H1 (cell line): Measurements from ENCODE around the gene LTO1. TPM values are rescaled to one million over a fixed set of nuclear protein-coding genes. Genes with fewer than 3 reads are reported as not detected.

ENCODE experiments used
- CTCF ChIA-PET: fragments of 300-600 bp; sonication (Branson Sonifier 250); formaldehyde crosslinking; loops from one replicate; lab custom pipeline; 2021; ENCODE audit not compliant: partially characterized antibody; lab: Charles Lee
- POLR2A ChIA-PET: fragments of 300-600 bp; sonication (Branson Sonifier 250); formaldehyde crosslinking; loops from one replicate; lab custom pipeline; 2021; ENCODE audit warnings: inconsistent platforms; ENCODE audit not compliant: partially characterized antibody; lab: Charles Lee
- DNase-seq, 2 experiments: peaks; one replicate each; pipeline versions ENCODE4 v3.0.0 to v3.0.0-alpha.2; 2010 to 2022; ENCODE audit warnings: low spot score in 2 of 2, low read depth in 1 of 2, mixed read lengths in 1 of 2
- FAIRE-seq: peaks from 2 replicates; lab custom pipeline; 2011; peaks lifted over from hg19 to GRCh38; lab: Jason Lieb, UNC
- H2AFZ ChIP-seq: 2 replicates; pipeline ENCODE4 v1.8.1; 2012; ENCODE audit warnings: low read length, inconsistent platforms
- H2AK5ac ChIP-seq: 2 replicates; pipeline ENCODE4 v1.6.1; 2013; ENCODE audit warnings: low read depth, low read length
- H2BK120ac ChIP-seq: replicated peaks from 2 replicates; pipeline ENCODE3; 2013; ENCODE audit warnings: low read depth, low read length, inconsistent platforms
- H2BK12ac ChIP-seq: 2 replicates; pipeline ENCODE4 v1.6.1; 2013; ENCODE audit warnings: low read depth, low read length
- H2BK15ac ChIP-seq: 2 replicates; pipeline ENCODE4 v1.6.1; 2013; ENCODE audit warnings: low read length
- H2BK20ac ChIP-seq: 2 replicates; pipeline ENCODE4 v1.6.1; 2013; ENCODE audit warnings: low read length
- H2BK5ac ChIP-seq: 2 replicates; pipeline ENCODE4 v1.6.1; 2013; ENCODE audit warnings: low read depth, low read length
- H3K14ac ChIP-seq: 2 replicates; pipeline ENCODE4 v1.6.1; 2013; ENCODE audit warnings: inconsistent platforms; ENCODE audit not compliant: insufficient read length
- H3K18ac ChIP-seq: 2 replicates; pipeline ENCODE4 v1.6.1; 2013; ENCODE audit warnings: low read length; ENCODE audit errors: extremely low read depth
- H3K23ac ChIP-seq: 2 replicates; pipeline ENCODE4 v1.6.1; 2013; ENCODE audit warnings: inconsistent platforms; ENCODE audit not compliant: insufficient read length
- H3K23me2 ChIP-seq: 2 replicates; pipeline ENCODE4 v1.6.1; 2013; ENCODE audit warnings: low read depth, low read length
- H3K27ac ChIP-seq: 2 replicates; pipeline ENCODE4 v1.6.1; 2011; ENCODE audit warnings: low read depth, low read length, inconsistent platforms
- H3K27me3 ChIP-seq, 4 experiments: replicated peaks in 1 of 4; 1 replicate in 1 of 4; 2 replicates in 3 of 4; pipeline versions ENCODE4 v1.6.1 to v1.8.1; 2011 to 2013; ENCODE audit warnings: low read length in 3 of 4, mild to moderate bottlenecking in 3 of 4, inconsistent platforms in 2 of 4, mixed read lengths in 2 of 4, moderate library complexity in 1 of 4; ENCODE audit not compliant: control insufficient read depth in 3 of 4, insufficient read depth in 3 of 4; ENCODE audit errors: extremely low read depth in 1 of 4
- H3K36me3 ChIP-seq, 4 experiments: 2 replicates each; pipeline versions ENCODE4 v1.6.1 to v1.8.1; 2011 to 2013; ENCODE audit warnings: mild to moderate bottlenecking in 4 of 4, low read length in 3 of 4, moderate library complexity in 2 of 4, control low read depth in 1 of 4, inconsistent platforms in 1 of 4; ENCODE audit not compliant: insufficient read depth in 4 of 4, control insufficient read depth in 2 of 4
- H3K4ac ChIP-seq: replicated peaks from 2 replicates; pipeline ENCODE3; 2013; ENCODE audit warnings: low read length, low read depth, mixed read lengths, inconsistent platforms; ENCODE audit not compliant: insufficient read length
- H3K4me1 ChIP-seq, 4 experiments: replicated peaks in 1 of 4; 1 replicate in 1 of 4; 2 replicates in 3 of 4; pipeline versions ENCODE4 v1.6.1 to v1.8.1; 2011 to 2013; ENCODE audit warnings: low read length in 3 of 4, inconsistent platforms in 2 of 4, mixed read lengths in 1 of 4; ENCODE audit not compliant: insufficient read depth in 4 of 4, control insufficient read depth in 3 of 4
- H3K4me2 ChIP-seq, 2 experiments: 2 replicates each; pipeline versions ENCODE4 v1.6.1 to v1.8.1; 2011 to 2013; ENCODE audit warnings: low read depth in 2 of 2, low read length in 2 of 2, control low read depth in 1 of 2, inconsistent platforms in 1 of 2, mild to moderate bottlenecking in 1 of 2; ENCODE audit not compliant: insufficient read depth in 1 of 2
- H3K4me3 ChIP-seq, 4 experiments: fragments of 200-600, 300-600 bp in 1 of 4; sonication (generic), shearing (Covaris generic), sonication (Bioruptor Twin) in 1 of 4; 2 replicates each; pipeline versions ENCODE4 v1.5.1 to v1.8.1; 2011 to 2016; ENCODE audit warnings: low read length in 4 of 4, low read depth in 3 of 4, control low read depth in 2 of 4, inconsistent platforms in 2 of 4, mild to moderate bottlenecking in 2 of 4, mixed read lengths in 1 of 4, moderate library complexity in 1 of 4; ENCODE audit not compliant: insufficient read depth in 2 of 4; ENCODE audit errors: extremely low read depth in 1 of 4
- H3K56ac ChIP-seq: replicated peaks from 2 replicates; pipeline ENCODE3; 2013; ENCODE audit warnings: low read depth, mild to moderate bottlenecking, mixed read lengths, low read length, inconsistent platforms; ENCODE audit not compliant: insufficient read length
- H3K79me1 ChIP-seq: 2 replicates; pipeline ENCODE4 v1.6.1; 2013; ENCODE audit warnings: low read depth, low read length, control low read depth
- H3K79me2 ChIP-seq, 2 experiments: 2 replicates each; pipeline versions ENCODE4 v1.6.1 to v1.8.1; 2012 to 2013; ENCODE audit warnings: low read length in 2 of 2, mild to moderate bottlenecking in 2 of 2, inconsistent platforms in 1 of 2; ENCODE audit not compliant: insufficient read depth in 2 of 2, control insufficient read depth in 1 of 2
- H3K9ac ChIP-seq, 4 experiments: replicated peaks in 1 of 4; 1 replicate in 1 of 4; 2 replicates in 3 of 4; pipeline versions ENCODE4 v1.6.1 to v1.8.1; 2011 to 2013; ENCODE audit warnings: low read depth in 3 of 4, low read length in 3 of 4, control low read depth in 2 of 4, mild to moderate bottlenecking in 2 of 4, moderate library complexity in 2 of 4, inconsistent platforms in 1 of 4; ENCODE audit errors: extremely low read depth in 1 of 4
- H3K9me3 ChIP-seq, 2 experiments: 2 replicates each; pipeline versions ENCODE4 v1.6.1 to v1.8.1; 2012 to 2013; ENCODE audit warnings: mild to moderate bottlenecking in 2 of 2, moderate library complexity in 2 of 2, control low read depth in 1 of 2, inconsistent platforms in 1 of 2, low read depth in 1 of 2, low read length in 1 of 2, mixed read lengths in 1 of 2; ENCODE audit not compliant: insufficient read depth in 2 of 2
- H4K20me1 ChIP-seq, 2 experiments: replicated peaks in 1 of 2; 2 replicates each; pipeline versions ENCODE3 to v1.8.1; 2011 to 2013; ENCODE audit warnings: inconsistent platforms in 2 of 2, low read length in 2 of 2, mild to moderate bottlenecking in 1 of 2; ENCODE audit not compliant: insufficient read depth in 2 of 2, control insufficient read depth in 1 of 2
- H4K5ac ChIP-seq: 2 replicates; pipeline ENCODE4 v1.6.1; 2013; ENCODE audit warnings: low read length, low read depth, mixed read lengths, inconsistent platforms; ENCODE audit not compliant: insufficient read length
- H4K8ac ChIP-seq: 2 replicates; pipeline ENCODE4 v1.8.0; 2013; ENCODE audit warnings: mild to moderate bottlenecking, moderate library complexity, low read length, inconsistent platforms; ENCODE audit not compliant: insufficient read depth; ENCODE audit errors: extremely low read depth
- H4K91ac ChIP-seq: replicated peaks from 2 replicates; pipeline ENCODE3; 2013; ENCODE audit warnings: low read length, mixed read lengths, inconsistent platforms; ENCODE audit not compliant: insufficient read length
- CEBPB ChIP-seq: IDR thresholded peaks from 2 replicates; pipeline ENCODE4 v1.6.1; 2012; ENCODE audit warnings: low read depth, low read length
- EGR1 ChIP-seq: IDR thresholded peaks from 2 replicates; pipeline ENCODE4 v1.6.1; 2011; ENCODE audit warnings: low read depth, low read length, borderline replicate concordance
- EP300 ChIP-seq, 2 experiments: IDR thresholded peaks; 1 replicate in 1 of 2; 2 replicates in 1 of 2; pipeline ENCODE4 v1.6.1; 2011 to 2012; ENCODE audit warnings: low read depth in 2 of 2, low read length in 2 of 2, mild to moderate bottlenecking in 2 of 2, borderline replicate concordance in 1 of 2, inconsistent platforms in 1 of 2, moderate library complexity in 1 of 2
- JUN ChIP-seq: IDR thresholded peaks from 2 replicates; pipeline ENCODE4 v1.6.1; 2011; ENCODE audit warnings: low read depth, mild to moderate bottlenecking, improper control_type of control experiment, low read length
- NANOG ChIP-seq: IDR thresholded peaks from 2 replicates; pipeline ENCODE4 v1.6.1; 2011; ENCODE audit warnings: low read length, low read depth, mild to moderate bottlenecking, inconsistent platforms; ENCODE audit not compliant: insufficient read depth, poor library complexity, severe bottlenecking
- POLR2A ChIP-seq, 2 experiments: IDR thresholded peaks; 1 replicate in 1 of 2; 2 replicates in 1 of 2; pipeline ENCODE4 v1.6.1; 2011; ENCODE audit warnings: low read depth in 2 of 2, low read length in 2 of 2, mild to moderate bottlenecking in 2 of 2; ENCODE audit errors: control extremely low read depth in 1 of 2
- RNF2 ChIP-seq: fragments of 200-900, 300-1000 bp; sonication (generic); IDR thresholded peaks from 2 replicates; pipeline ENCODE4 v1.7.1; 2016; ENCODE audit warnings: borderline replicate concordance, low read depth, mild to moderate bottlenecking, antibody characterized with exemption, low read length; ENCODE audit not compliant: poor library complexity, severe bottlenecking; ENCODE audit errors: missing control alignments
- WGBS, 2 experiments: shearing (Covaris generic) in 1 of 2; methylation state at CpG; one replicate each; pipeline versions ENCODE4 v1.1.6 to v1.1.7; 2013 to 2015; ENCODE audit warnings: low lambda C conversion rate in 2 of 2, mixed read lengths in 2 of 2, inconsistent platforms in 1 of 2, low coverage in 1 of 2, missing lambda C conversion rate in 1 of 2; ENCODE audit not compliant: insufficient replicate concordance in 2 of 2, insufficient coverage in 1 of 2, insufficient read length in 1 of 2; ENCODE audit errors: extremely low coverage in 1 of 2, missing lambda C conversion rate in 1 of 2; 5-methylcytosine and 5-hydroxymethylcytosine counted together
- polyA plus RNA-seq, 7 experiments: library from polyadenylated mRNA; depleted of rRNA in 3 of 7; stranded (reverse) in 5 of 7; unstranded in 2 of 7; fragments of >200 nt in 5 of 7; fragments of 200-250 nt in 2 of 7; gene quantifications; 1 replicate in 5 of 7; 2 replicates in 1 of 7; 4 replicates in 1 of 7; pipeline versions ENCODE4 v1.2.1 to v1.2.3, GENCODE V29; 2011 to 2013; ENCODE audit warnings: missing spikeins in 2 of 7, mixed read lengths in 2 of 7
- total RNA-seq: library from RNA; stranded (reverse); fragmentation: NEBNext Ultra II Directional; extraction: Animal tissue kit (Norgen Biotek cat#: 25700); gene quantifications from 2 replicates; pipeline ENCODE4 v1.2.1, GENCODE V29; 2021
- TF ChIP-seq, protein P1 (sequence below): IDR thresholded peaks from 2 replicates; pipeline ENCODE4 v1.6.1; 2012; ENCODE audit warnings: inconsistent platforms

LTO1 gene
- total and polyA plus RNA-seq, 2 of the 8 experiments (the other 6 are each of a cell fraction or from before 2014, with no cell fraction given) = 15.4 to 21.3 TPM

DNA sequence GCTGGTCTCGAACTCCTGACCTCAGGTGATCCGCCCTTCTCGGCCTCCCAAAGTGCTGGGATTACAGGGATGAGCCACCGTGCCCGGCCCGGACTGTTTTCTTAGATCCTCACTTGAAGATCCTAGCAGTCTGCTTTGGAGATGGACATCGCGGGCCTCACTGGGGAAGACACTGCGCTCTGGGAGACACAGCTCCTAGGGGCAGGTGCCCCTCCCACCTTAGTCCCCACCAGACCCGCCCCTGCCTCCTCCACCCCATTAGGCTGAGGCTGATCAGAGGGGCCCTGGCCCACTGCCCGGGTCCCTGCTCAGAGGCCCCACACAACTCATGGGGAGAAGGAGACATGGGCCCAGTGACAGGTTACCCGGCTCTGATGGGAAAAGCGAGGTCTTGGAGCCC is 11.3 kb upstream of the LTO1 start:
- no peak overlapping the region for H2BK120ac ChIP-seq
- H4K8ac ChIP-seq = 0 out of 2 replicates have a peak overlapping the region, but pooled peaks have one; percentile 5
- POLR2A ChIA-PET = interaction anchor here (0.8 to 3.1 kb wide), 2 partner anchors 9 to 14 kb away, joined by 4 to 8 read pairs; no protein-coding TSS in a partner anchor
- no peak for TF ChIP-seq RNF2
- TF ChIP-seq EGR1 = no peak
- TF ChIP-seq, protein P1, sequence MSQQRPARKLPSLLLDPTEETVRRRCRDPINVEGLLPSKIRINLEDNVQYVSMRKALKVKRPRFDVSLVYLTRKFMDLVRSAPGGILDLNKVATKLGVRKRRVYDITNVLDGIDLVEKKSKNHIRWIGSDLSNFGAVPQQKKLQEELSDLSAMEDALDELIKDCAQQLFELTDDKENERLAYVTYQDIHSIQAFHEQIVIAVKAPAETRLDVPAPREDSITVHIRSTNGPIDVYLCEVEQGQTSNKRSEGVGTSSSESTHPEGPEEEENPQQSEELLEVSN = no peak
- no peak for TF ChIP-seq CEBPB
- no peak for TF ChIP-seq NANOG
- no peak for TF ChIP-seq POLR2A (IDR thresholded peaks at IDR 0.05; ENCODE audit: control extremely low read depth in 1 of 2, low read depth in 2 of 2, low read length in 2 of 2)
- TF ChIP-seq JUN = no peak
- no peak for TF ChIP-seq EP300 (IDR thresholded peaks at IDR 0.05; ENCODE audit: borderline replicate concordance in 1 of 2, low read depth in 2 of 2, low read length in 2 of 2)
- TF ChIP-seq, all 59 proteins: peak for 0
- Histone ChIP-seq H3K4me2 (no peak overlapping the region), H3K56ac (no peak overlapping the region), H2AK5ac (no peak overlapping the region), H3K23ac (no peak overlapping the region), H3K27me3 (peaks cover 0 to 6% (median 3%) of the 10 kb centered on the region in 4 experiments; a peak in 4 of 7 replicates), H3K9ac (no peak overlapping the region), H3K4ac (no peak overlapping the region), H3K9me3 (no peaks in the 10 kb centered on the region; a peak in 1 of 4 replicates), H2BK15ac (no peak overlapping the region), H3K79me2 (no peaks in the 10 kb centered on the region), H3K4me1 (no peaks in the 10 kb centered on the region; a peak in 1 of 7 replicates), H3K14ac (no peak overlapping the region), H4K5ac (no peak overlapping the region), H3K27ac (no peak overlapping the region), H3K79me1 (no peaks in the 10 kb centered on the region), H3K18ac (no peak overlapping the region), H4K91ac (no peak overlapping the region), H3K36me3 (no peaks in the 10 kb centered on the region), H2AFZ (no peak overlapping the region), H3K4me3 (no peak overlapping the region), H4K20me1 (no peaks in the 10 kb centered on the region), H3K23me2 (no peaks in the 10 kb centered on the region; the same call in 1 of the 2 replicates), H2BK12ac (no peak overlapping the region), H2BK20ac (no peak overlapping the region), H2BK5ac (no peak overlapping the region)
- CTCF ChIA-PET = interaction anchor here (0.5 to 4.4 kb wide), 11 partner anchors 10 to 229 kb away, joined by 3 to 29 read pairs (median 5); no protein-coding TSS in a partner anchor
- FAIRE-seq = no peak
- no peak for DNase-seq
- WGBS, 2 experiments = 80% methylated on average over 9 of the region's 13 CpGs; no CpG with 5 or more reads in 1 of the 2 experiments
